ENCODE measurements around the gene HSD17B1.

Gene HSD17B1

DNA sequence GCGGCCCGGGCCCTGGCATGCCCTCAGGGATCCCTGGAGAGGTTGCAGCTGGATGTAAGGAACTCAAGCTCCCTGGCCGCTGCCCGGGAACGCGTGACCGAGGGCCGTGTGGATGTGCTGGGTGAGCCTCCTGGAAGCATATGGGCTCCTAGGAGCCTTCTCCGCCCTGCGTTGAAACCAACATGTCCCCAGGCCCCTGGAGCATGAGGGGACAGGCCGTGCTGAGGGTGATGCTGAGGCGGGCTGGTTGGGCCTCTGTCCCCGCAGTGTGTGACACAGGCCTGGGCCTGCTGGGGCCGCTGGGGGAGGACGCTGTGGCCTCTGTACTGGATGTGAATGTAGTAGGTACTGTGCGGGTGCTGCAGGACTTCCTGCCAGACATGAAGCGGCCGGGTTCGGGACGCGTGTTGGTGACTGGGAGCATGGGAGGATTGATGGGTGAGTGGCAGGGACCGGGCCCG lies 5.7 kb upstream of the HSD17B1 start:
- DNase-seq (ENCODE audit: extremely low read depth, low read depth), result no peak
- H3K4me3 ChIP-seq (replicated peaks; ENCODE audit: low read depth, low read length), result no peak overlapping the region
- TF ChIP-seq, protein P1, sequence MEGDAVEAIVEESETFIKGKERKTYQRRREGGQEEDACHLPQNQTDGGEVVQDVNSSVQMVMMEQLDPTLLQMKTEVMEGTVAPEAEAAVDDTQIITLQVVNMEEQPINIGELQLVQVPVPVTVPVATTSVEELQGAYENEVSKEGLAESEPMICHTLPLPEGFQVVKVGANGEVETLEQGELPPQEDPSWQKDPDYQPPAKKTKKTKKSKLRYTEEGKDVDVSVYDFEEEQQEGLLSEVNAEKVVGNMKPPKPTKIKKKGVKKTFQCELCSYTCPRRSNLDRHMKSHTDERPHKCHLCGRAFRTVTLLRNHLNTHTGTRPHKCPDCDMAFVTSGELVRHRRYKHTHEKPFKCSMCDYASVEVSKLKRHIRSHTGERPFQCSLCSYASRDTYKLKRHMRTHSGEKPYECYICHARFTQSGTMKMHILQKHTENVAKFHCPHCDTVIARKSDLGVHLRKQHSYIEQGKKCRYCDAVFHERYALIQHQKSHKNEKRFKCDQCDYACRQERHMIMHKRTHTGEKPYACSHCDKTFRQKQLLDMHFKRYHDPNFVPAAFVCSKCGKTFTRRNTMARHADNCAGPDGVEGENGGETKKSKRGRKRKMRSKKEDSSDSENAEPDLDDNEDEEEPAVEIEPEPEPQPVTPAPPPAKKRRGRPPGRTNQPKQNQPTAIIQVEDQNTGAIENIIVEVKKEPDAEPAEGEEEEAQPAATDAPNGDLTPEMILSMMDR (IDR thresholded peaks at IDR 0.05; ENCODE audit: low read depth, low read length, missing control alignments), result no peak

DNA sequence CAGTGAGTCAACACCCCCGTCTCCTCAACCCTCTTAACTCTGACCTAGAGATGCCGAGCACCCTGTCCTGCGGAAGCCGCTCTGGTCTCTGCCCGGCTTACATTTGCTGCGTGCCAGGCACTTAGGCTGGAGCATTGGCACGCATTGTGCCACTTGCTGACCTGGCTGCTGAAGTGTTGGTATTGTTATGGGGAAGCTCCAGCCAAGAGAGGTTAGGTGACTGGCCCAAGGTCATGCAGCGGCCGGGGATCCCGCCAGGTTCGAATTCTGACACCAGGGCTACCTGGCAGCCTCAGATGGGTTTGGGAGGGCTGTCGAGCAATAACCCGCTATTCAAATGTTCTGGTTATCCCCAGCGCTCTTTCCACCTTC lies 5.0 kb upstream of the HSD17B1 start:
- H3K4me3 ChIP-seq (replicated peaks; ENCODE audit: low read depth, low read length), result no peak overlapping the region
- DNase-seq (ENCODE audit: extremely low read depth, low read depth), result no peak
- TF ChIP-seq, protein P1 (IDR thresholded peaks at IDR 0.05; ENCODE audit: low read depth, low read length, missing control alignments), result no peak

DNA sequence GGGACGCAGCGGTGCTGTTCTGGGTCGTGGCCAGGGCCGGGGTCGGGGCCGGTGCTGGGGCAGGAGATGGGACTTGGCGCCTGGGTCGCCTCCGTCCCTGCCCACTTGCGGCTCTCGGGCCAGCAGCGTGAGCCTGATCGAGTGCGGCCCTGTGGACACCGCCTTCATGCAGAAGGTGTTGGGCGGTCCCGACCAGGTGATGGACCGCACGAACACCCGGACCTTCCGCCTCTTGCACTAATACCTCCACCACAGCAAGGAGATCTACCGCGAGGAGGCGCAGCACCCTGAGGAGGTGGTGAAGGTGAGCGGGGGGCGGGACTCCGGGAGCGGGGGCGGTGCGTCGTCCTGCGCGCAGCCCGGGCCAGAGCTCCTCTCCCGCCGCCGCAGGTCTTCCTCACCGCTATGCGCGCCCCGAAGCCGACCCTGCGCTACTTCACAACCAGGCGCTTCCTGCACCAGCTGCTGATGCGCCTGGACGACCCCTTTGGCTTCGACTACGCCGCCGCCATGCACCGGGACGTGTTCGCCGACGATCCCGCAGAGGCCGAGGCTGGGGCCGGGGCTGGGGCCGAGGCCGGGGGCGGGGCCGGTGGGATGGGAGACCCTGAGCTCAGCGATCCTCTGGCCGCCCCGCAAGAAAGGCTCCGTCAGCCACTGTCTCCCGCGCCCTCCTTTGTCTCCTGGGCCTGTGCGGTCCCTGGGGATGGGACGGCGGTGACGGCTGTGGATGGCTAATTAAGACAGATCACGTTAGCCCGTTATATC lies 4.5 kb upstream of the HSD17B1 start:
- DNase-seq (ENCODE audit: extremely low read depth, low read depth), result no peak
- TF ChIP-seq, protein P1 (IDR thresholded peaks at IDR 0.05; ENCODE audit: low read depth, low read length, missing control alignments), result peak; percentile 45
- H3K4me3 ChIP-seq (replicated peaks; ENCODE audit: low read depth, low read length), result peak overlapping the region; percentile 23

DNA sequence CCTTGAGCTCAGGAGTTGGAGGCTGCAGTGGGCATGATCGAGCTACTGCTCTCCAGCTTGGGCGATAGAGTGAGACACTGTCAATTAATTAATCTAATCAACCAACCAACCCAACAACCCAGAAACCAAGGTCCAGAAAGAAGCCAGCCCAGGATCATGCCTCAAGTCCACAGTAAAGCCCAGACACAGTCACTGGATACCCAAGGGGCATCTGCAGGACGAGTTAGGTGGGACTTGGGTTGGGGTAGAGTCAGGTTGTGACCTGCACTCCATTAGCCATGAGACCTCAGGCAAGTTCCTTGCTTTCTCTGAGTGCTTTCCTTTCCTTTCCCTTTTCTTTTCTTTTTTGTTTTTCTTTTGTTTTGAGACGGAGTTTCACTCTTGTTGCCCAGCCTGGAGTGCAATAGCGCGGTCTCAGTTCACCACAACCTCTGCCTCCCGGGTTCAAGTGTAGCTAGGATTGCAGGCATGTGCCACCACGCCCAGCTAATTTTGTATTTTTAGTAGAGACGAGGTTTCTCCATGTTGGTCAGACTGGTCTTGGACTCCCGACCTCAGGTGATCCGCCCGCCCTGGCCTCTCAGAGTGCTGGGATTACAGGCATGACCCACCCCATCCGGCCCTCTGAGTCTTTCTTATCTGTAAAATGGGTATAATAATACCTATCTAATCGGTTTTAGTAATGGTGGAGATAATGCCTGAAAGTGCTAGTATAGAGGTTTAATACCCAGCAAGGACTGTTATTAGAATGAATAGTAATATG lies 3.5 kb upstream of the HSD17B1 start:
- DNase-seq (ENCODE audit: extremely low read depth, low read depth), result no peak
- H3K4me3 ChIP-seq (replicated peaks; ENCODE audit: low read depth, low read length), result no peak overlapping the region
- TF ChIP-seq, protein P1 (IDR thresholded peaks at IDR 0.05; ENCODE audit: low read depth, low read length, missing control alignments), result no peak

DNA sequence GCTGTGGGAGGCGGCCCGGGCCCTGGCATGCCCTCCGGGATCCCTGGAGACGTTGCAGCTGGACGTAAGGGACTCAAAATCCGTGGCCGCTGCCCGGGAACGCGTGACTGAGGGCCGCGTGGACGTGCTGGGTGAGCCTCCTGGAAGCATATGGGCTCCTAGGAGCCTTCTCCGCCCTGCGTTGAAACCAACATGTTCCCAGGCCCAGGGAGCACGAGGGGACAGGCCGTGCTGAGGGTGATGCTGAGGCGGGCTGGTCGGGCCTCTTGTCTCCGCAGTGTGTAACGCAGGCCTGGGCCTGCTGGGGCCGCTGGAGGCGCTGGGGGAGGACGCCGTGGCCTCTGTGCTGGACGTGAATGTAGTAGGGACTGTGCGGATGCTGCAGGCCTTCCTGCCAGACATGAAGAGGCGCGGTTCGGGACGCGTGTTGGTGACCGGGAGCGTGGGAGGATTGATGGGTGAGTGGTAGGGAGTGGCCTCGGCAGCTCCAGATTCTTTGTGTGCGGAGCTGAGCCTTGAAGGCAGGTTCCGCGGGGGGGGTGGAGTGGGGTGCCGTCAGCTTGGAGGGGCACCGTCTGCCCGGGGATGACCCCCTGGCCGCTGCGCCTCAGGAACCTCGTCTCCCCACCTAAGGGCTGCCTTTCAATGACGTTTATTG lies 567 bp downstream of the HSD17B1 start:
- DNase-seq (ENCODE audit: extremely low read depth, low read depth), result no peak
- TF ChIP-seq, protein P1 (IDR thresholded peaks at IDR 0.05; ENCODE audit: low read depth, low read length, missing control alignments), result no peak
- peak overlapping the region; percentile 72 for H3K4me3 ChIP-seq (replicated peaks; ENCODE audit: low read depth, low read length)

DNA sequence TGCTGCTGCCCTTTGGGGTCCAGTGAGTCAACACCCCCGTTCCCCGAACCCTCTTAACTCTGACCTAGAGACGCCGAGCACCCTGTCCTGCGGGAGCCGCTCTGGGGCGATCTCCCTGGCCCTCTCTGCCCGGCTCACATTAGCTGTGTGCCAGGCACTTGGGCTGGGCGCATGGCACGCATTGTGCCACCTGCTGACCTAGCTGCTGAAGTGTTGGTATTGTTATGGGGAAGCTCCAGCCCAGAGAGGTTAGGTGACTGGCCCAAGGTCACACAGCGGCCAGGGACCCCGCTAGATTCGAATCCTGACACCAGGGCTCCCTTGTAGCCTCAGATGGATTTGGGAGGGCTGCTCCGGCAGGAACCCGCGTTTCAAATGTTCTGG lies 1.1 kb downstream of the HSD17B1 start:
- TF ChIP-seq, protein P1 (IDR thresholded peaks at IDR 0.05; ENCODE audit: low read depth, low read length, missing control alignments), result no peak
- H3K4me3 ChIP-seq (replicated peaks; ENCODE audit: low read depth, low read length), result peak overlapping the region; percentile 72
- no peak for DNase-seq (ENCODE audit: extremely low read depth, low read depth)
